HEK293T (cell line): Measurements from ENCODE around the gene TMTC2.
A peak's percentile ranks its signal among the peaks of the same experiment; 100 is the strongest.
"Not testable (repeated sequence)": the region's sequence is repeated elsewhere in the genome, so short reads cannot be mapped to it uniquely, and the experiment has no call there.

Experiments
- CTCF ChIA-PET: fragments of 350-600 bp; formaldehyde crosslinking; extraction: SDS; loops from one replicate; lab custom pipeline; 2021; ENCODE audit warnings: antibody characterized with exemption, inconsistent platforms; lab: Yijun Ruan, JAX
- POLR2A ChIA-PET: fragments of 350-600 bp; formaldehyde crosslinking; extraction: SDS; loops from one replicate; lab custom pipeline; 2020; ENCODE audit warnings: antibody characterized with exemption, inconsistent platforms; lab: Yijun Ruan, JAX
- DNase-seq: peaks from one replicate; pipeline ENCODE4 v3.0.0; 2012; ENCODE audit warnings: mixed read lengths; ENCODE audit errors: extremely low spot score
- ARNT ChIP-seq: fragments of 450-650 bp; IDR thresholded peaks from 2 replicates; pipeline ENCODE4 v1.6.1; 2017; ENCODE audit warnings: mild to moderate bottlenecking
- BHLHE40 ChIP-seq: fragments of 450-650 bp; IDR thresholded peaks from 2 replicates; pipeline ENCODE4 v1.6.1; 2016; ENCODE audit warnings: mild to moderate bottlenecking, moderate library complexity, borderline replicate concordance
- CTBP1 ChIP-seq: fragments of 450-650 bp; IDR thresholded peaks from 2 replicates; pipeline ENCODE4 v1.6.1; 2016; ENCODE audit warnings: borderline replicate concordance
- ELF4 ChIP-seq: fragments of 450-650 bp; IDR thresholded peaks from 2 replicates; pipeline ENCODE4 v1.6.1; 2017; ENCODE audit warnings: antibody characterized with exemption
- FOXA1 ChIP-seq: fragments of 450-650 bp; IDR thresholded peaks from 2 replicates; pipeline ENCODE4 v1.6.1; 2016; ENCODE audit warnings: mild to moderate bottlenecking
- FOXK2 ChIP-seq: fragments of 450-650 bp; IDR thresholded peaks from 2 replicates; pipeline ENCODE4 v1.6.1; 2016; ENCODE audit warnings: mild to moderate bottlenecking
- FOXM1 ChIP-seq: fragments of 450-650 bp; IDR thresholded peaks from 2 replicates; pipeline ENCODE4 v1.6.1; 2017; ENCODE audit warnings: mild to moderate bottlenecking, borderline replicate concordance
- HDGF ChIP-seq: fragments of 450-650 bp; IDR thresholded peaks from 2 replicates; pipeline ENCODE4 v1.6.1; 2017; ENCODE audit warnings: antibody characterized with exemption, borderline replicate concordance
- L3MBTL2 ChIP-seq: fragments of 450-650 bp; conservative IDR thresholded peaks from 2 replicates; pipeline ENCODE4 v1.6.1; 2016; ENCODE audit warnings: mild to moderate bottlenecking
- LEF1 ChIP-seq: fragments of 450-650 bp; IDR thresholded peaks from 2 replicates; pipeline ENCODE4 v1.6.1; 2017; ENCODE audit warnings: mild to moderate bottlenecking, borderline replicate concordance
- NFRKB ChIP-seq: fragments of 450-650 bp; IDR thresholded peaks from 2 replicates; pipeline ENCODE4 v1.6.1; 2016; ENCODE audit warnings: mild to moderate bottlenecking, moderate library complexity
- SP1 ChIP-seq: fragments of 450-650 bp; IDR thresholded peaks from 2 replicates; pipeline ENCODE4 v1.6.1; 2017
- SUZ12 ChIP-seq: fragments of 450-650 bp; IDR thresholded peaks from 2 replicates; pipeline ENCODE4 v1.6.1; 2016; ENCODE audit warnings: mild to moderate bottlenecking
- TARDBP ChIP-seq: fragments of 450-650 bp; IDR thresholded peaks from 2 replicates; pipeline ENCODE4 v1.6.1; 2016
- ZNF384 ChIP-seq: fragments of 450-650 bp; IDR thresholded peaks from 2 replicates; pipeline ENCODE4 v1.6.1; 2016
- TF ChIP-seq, protein P1 (sequence below): fragments of 450-650 bp; IDR thresholded peaks from 2 replicates; pipeline ENCODE4 v1.6.1; 2016

TMTC2 gene

DNA sequence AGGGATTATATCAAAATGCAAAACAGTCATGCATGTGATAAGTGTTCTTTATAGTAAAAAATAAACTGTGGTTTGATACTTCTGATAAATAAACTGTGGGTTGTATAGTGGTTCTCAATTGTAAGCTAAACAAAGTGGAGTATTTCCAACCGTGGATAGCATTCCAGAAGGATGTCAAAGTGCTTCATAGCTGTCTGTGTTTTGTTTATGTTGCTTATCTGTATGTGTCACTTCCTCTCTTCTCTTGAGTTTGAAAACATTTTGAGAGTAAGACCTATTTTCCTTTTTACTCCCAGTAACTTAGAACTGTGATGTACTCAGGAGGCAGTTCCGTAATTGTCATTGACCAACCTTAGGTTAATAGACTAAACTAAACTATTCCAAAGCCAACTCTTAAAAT is 415.8 kb downstream of the TMTC2 start:
- DNase-seq: no peak
- TF ChIP-seq SUZ12 (no peak), ELF4 (no peak)
- CTCF ChIA-PET: no interaction called here
- POLR2A ChIA-PET: no interaction called here

DNA sequence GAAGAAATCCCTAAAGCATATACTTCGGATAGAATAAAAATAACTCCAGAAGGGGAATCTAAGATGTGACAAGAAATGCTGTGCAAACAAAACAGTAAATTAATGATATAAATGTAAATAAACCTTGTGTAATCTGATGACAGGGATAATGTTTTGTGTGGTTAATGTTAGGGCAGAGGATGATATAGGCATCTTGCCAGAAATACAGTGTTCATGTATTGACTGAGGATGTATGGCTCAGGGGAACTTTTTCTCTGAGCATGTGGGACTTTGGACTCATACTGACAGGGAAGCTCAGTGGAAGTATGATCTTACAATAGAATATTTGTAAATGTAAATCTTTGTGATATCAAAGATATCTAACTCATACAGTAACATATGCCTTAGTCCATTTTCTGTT is 420.2 kb downstream of the TMTC2 start:
- POLR2A ChIA-PET: no interaction called here
- TF ChIP-seq FOXM1 (no peak), ARNT (no peak), FOXA1 (no peak), TARDBP (no peak), ELF4 (no peak), NFRKB (no peak), SUZ12 (no peak), BHLHE40 (no peak), SP1 (no peak), CTBP1 (no peak), FOXK2 (no peak), L3MBTL2 (no peak), HDGF (no peak)
- TF ChIP-seq, protein P1, sequence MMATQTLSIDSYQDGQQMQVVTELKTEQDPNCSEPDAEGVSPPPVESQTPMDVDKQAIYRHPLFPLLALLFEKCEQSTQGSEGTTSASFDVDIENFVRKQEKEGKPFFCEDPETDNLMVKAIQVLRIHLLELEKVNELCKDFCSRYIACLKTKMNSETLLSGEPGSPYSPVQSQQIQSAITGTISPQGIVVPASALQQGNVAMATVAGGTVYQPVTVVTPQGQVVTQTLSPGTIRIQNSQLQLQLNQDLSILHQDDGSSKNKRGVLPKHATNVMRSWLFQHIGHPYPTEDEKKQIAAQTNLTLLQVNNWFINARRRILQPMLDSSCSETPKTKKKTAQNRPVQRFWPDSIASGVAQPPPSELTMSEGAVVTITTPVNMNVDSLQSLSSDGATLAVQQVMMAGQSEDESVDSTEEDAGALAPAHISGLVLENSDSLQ: no peak
- no peak for DNase-seq
- CTCF ChIA-PET: no interaction called here

DNA sequence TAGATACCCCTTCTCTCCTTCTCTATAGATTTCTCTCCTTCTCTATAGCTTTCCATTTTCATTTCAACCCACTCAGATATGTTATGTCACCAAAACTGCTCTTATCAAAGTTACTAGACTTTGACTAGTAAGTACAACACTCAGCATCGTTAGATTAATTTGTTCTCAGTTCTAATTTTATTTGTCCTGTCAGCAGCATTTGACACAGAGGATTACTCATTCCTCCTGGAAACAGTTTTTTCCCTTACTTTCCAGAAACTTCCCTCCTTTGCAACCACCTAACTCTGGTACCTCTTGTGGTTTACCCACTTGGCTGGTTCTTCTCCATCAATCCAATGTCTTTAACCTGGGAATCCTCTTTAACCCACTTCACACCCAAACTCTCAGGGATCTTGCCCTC is 423.7 kb downstream of the TMTC2 start:
- POLR2A ChIA-PET: no interaction called here

DNA sequence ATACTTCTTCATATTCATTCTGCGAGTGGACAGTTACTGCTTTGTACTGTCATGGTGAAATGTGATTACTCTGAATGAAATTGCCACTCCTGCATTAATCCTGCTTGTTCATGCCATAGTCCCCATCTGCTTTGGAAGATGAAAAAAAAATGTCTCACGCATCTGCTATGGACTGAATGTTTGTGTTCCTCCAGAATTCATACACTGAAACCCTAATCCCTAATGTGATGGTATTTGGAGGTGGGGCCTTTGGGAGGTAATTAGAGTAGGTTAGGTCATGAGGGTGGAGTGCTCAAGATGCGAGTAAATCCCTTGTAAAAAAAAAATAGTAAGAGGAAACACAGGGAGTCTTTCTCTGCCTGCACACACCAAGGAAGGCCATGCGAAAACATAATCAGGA is 427.2 kb downstream of the TMTC2 start:
- POLR2A ChIA-PET: no interaction called here
- TF ChIP-seq ZNF384: peak; percentile 40; the same call in 1 of the 2 replicates
- no peak for TF ChIP-seq NFRKB
- no peak for TF ChIP-seq BHLHE40
- CTCF ChIA-PET: no interaction called here

More for the DNA sequence above, 423.7 kb downstream of the TMTC2 start:
- DNase-seq: no peak
- CTCF ChIA-PET: no interaction called here
- TF ChIP-seq TARDBP (no peak), FOXM1 (no peak), NFRKB (no peak), ELF4 (no peak), HDGF (no peak)

DNA sequence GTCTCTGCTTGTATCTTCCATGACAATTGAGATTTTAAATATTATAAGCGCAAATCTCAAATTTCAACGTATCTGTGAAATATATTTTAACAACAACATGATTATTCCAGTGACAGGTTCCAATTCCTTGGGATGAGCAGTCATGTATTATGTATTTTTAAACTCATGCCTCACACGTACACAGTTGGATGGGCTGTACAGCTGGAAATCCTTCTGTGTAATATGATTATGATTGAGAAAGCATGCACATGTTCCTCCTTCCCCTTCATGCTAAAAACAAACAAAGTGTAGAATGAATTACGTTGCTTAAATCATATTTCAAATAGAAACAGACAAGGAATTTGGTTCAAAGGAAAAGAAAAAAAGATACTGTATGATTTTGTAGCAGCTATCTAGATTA is 428.3 kb downstream of the TMTC2 start:
- no peak for DNase-seq
- POLR2A ChIA-PET: no interaction called here
- CTCF ChIA-PET: no interaction called here
- no peak for TF ChIP-seq HDGF
- no peak for TF ChIP-seq ELF4
- no peak for TF ChIP-seq SUZ12
- no peak for TF ChIP-seq ZNF384

More for the DNA sequence above, 427.2 kb downstream of the TMTC2 start:
- no peak for DNase-seq

DNA sequence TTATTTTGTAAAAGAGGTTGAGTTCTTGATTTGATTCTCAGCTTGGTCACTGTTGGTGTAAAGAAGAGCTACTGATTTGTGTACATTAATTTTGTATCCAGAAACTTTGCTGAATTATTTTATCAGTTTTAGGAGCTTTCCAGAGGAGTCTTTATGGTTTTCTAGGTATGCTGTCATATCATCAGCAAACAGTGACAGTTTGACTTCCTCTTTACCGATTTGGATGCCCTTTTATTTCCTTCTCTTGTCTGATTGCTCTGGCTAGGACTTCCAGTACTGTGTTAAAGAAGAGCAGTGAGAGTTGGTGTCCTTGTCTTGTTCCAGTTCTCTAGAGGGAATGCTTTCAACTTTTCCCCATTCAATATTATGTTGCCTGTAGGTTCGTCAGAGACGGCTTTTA is 431.2 kb downstream of the TMTC2 start:
- DNase-seq, CTCF ChIA-PET, POLR2A ChIA-PET: not testable (repeated sequence)

DNA sequence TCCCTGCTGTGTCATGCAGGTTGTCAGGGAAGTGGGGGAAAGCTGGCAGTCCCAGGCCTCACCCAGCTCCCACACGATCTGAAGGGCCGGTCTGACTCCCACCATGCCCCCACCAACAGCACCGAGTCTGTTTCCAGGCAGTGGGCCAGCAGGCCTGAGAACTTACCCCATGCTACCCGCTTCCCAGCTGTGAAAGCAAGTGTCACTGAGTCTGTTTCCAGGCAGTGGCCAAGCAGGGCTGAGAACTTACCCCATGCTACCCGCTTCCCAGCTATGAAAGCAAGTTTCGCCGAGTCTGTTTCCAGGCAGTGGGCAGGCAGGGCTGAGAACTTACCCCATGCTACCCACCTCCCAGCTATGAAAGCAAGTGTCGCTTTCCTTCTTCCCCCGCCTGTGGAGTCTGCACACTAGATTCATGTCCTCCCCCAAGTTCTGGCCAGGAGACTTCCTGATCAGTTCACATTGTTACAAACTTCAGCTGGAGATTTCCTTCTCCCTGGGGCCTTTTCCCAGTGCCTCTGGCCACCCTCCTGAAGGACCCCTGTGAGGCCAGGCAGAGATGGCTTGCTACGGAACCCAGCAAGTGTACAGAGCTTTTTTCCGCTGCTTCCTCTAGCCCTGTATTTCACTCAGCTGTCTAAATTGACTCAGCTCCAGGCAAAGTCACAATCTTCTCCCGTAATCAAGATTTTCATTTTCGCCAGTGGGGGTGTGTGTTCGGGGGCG is 435.4 kb downstream of the TMTC2 start:
- no peak for DNase-seq
- POLR2A ChIA-PET: no interaction called here
- no peak for TF ChIP-seq SUZ12
- TF ChIP-seq, protein P1: no peak
- no peak for TF ChIP-seq SP1
- no peak for TF ChIP-seq FOXM1
- TF ChIP-seq L3MBTL2: no peak
- TF ChIP-seq ZNF384: no peak
- no peak for TF ChIP-seq LEF1
- TF ChIP-seq TARDBP: no peak
- no peak for TF ChIP-seq BHLHE40
- no peak for TF ChIP-seq NFRKB
- TF ChIP-seq ARNT: no peak
- TF ChIP-seq FOXK2: no peak
- no peak for TF ChIP-seq HDGF
- no peak for TF ChIP-seq FOXA1
- TF ChIP-seq CTBP1: no peak
- CTCF ChIA-PET: no interaction called here

DNA sequence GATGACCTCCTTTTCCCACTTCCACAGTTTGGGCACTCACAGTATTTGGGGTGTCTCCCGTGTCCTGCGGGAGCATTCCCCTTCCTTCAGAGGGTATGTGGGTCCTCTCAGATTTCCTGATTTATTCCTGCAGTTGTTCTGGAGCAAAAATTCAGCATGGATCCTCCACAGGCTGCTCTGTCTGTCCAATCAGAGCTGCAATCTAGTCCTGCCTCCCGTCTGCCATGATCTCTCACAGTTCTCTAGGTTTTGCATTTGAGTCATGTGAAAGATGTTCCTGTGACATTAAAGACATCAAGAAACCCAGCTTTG is 435.9 kb downstream of the TMTC2 start:
- CTCF ChIA-PET: no interaction called here
- no peak for DNase-seq
- TF ChIP-seq L3MBTL2: no peak
- no peak for TF ChIP-seq SP1
- TF ChIP-seq HDGF: no peak
- TF ChIP-seq CTBP1: no peak
- no peak for TF ChIP-seq ELF4
- no peak for TF ChIP-seq ZNF384
- no peak for TF ChIP-seq TARDBP
- no peak for TF ChIP-seq NFRKB
- no peak for TF ChIP-seq FOXM1
- TF ChIP-seq, protein P1: no peak
- TF ChIP-seq FOXA1: no peak
- TF ChIP-seq LEF1: no peak
- no peak for TF ChIP-seq ARNT
- no peak for TF ChIP-seq SUZ12
- TF ChIP-seq BHLHE40: no peak
- POLR2A ChIA-PET: no interaction called here
